H1 (cell line): ENCODE data around the gene ANP32A. TPM values are rescaled to one million over a fixed set of nuclear protein-coding genes. Genes with fewer than 3 reads are reported as not detected.

Experiments
- CTCF ChIA-PET: fragments of 300-600 bp; sonication (Branson Sonifier 250); formaldehyde crosslinking; loops from one replicate; lab custom pipeline; 2021; ENCODE audit not compliant: partially characterized antibody; lab: Charles Lee
- POLR2A ChIA-PET: fragments of 300-600 bp; sonication (Branson Sonifier 250); formaldehyde crosslinking; loops from one replicate; lab custom pipeline; 2021; ENCODE audit warnings: inconsistent platforms; ENCODE audit not compliant: partially characterized antibody; lab: Charles Lee
- DNase-seq, 2 experiments: peaks; one replicate each; pipeline versions ENCODE4 v3.0.0 to v3.0.0-alpha.2; 2010 to 2022; ENCODE audit warnings: low spot score in 2 of 2, low read depth in 1 of 2, mixed read lengths in 1 of 2
- FAIRE-seq: peaks from 2 replicates; lab custom pipeline; 2011; peaks lifted over from hg19 to GRCh38; lab: Jason Lieb, UNC
- H2AFZ ChIP-seq: 2 replicates; pipeline ENCODE4 v1.8.1; 2012; ENCODE audit warnings: low read length, inconsistent platforms
- H2AK5ac ChIP-seq: 2 replicates; pipeline ENCODE4 v1.6.1; 2013; ENCODE audit warnings: low read depth, low read length
- H2BK120ac ChIP-seq: replicated peaks from 2 replicates; pipeline ENCODE3; 2013; ENCODE audit warnings: low read depth, low read length, inconsistent platforms
- H2BK12ac ChIP-seq: 2 replicates; pipeline ENCODE4 v1.6.1; 2013; ENCODE audit warnings: low read depth, low read length
- H2BK15ac ChIP-seq: 2 replicates; pipeline ENCODE4 v1.6.1; 2013; ENCODE audit warnings: low read length
- H2BK20ac ChIP-seq: 2 replicates; pipeline ENCODE4 v1.6.1; 2013; ENCODE audit warnings: low read length
- H2BK5ac ChIP-seq: 2 replicates; pipeline ENCODE4 v1.6.1; 2013; ENCODE audit warnings: low read depth, low read length
- H3K14ac ChIP-seq: 2 replicates; pipeline ENCODE4 v1.6.1; 2013; ENCODE audit warnings: inconsistent platforms; ENCODE audit not compliant: insufficient read length
- H3K18ac ChIP-seq: 2 replicates; pipeline ENCODE4 v1.6.1; 2013; ENCODE audit warnings: low read length; ENCODE audit errors: extremely low read depth
- H3K23ac ChIP-seq: 2 replicates; pipeline ENCODE4 v1.6.1; 2013; ENCODE audit warnings: inconsistent platforms; ENCODE audit not compliant: insufficient read length
- H3K23me2 ChIP-seq: 2 replicates; pipeline ENCODE4 v1.6.1; 2013; ENCODE audit warnings: low read depth, low read length
- H3K27ac ChIP-seq: 2 replicates; pipeline ENCODE4 v1.6.1; 2011; ENCODE audit warnings: low read depth, low read length, inconsistent platforms
- H3K27me3 ChIP-seq, 4 experiments: replicated peaks in 1 of 4; 1 replicate in 1 of 4; 2 replicates in 3 of 4; pipeline versions ENCODE4 v1.6.1 to v1.8.1; 2011 to 2013; ENCODE audit warnings: low read length in 3 of 4, mild to moderate bottlenecking in 3 of 4, inconsistent platforms in 2 of 4, mixed read lengths in 2 of 4, moderate library complexity in 1 of 4; ENCODE audit not compliant: control insufficient read depth in 3 of 4, insufficient read depth in 3 of 4; ENCODE audit errors: extremely low read depth in 1 of 4
- H3K36me3 ChIP-seq, 4 experiments: 2 replicates each; pipeline versions ENCODE4 v1.6.1 to v1.8.1; 2011 to 2013; ENCODE audit warnings: mild to moderate bottlenecking in 4 of 4, low read length in 3 of 4, moderate library complexity in 2 of 4, control low read depth in 1 of 4, inconsistent platforms in 1 of 4; ENCODE audit not compliant: insufficient read depth in 4 of 4, control insufficient read depth in 2 of 4
- H3K4ac ChIP-seq: replicated peaks from 2 replicates; pipeline ENCODE3; 2013; ENCODE audit warnings: low read length, low read depth, mixed read lengths, inconsistent platforms; ENCODE audit not compliant: insufficient read length
- H3K4me1 ChIP-seq, 4 experiments: replicated peaks in 1 of 4; 1 replicate in 1 of 4; 2 replicates in 3 of 4; pipeline versions ENCODE4 v1.6.1 to v1.8.1; 2011 to 2013; ENCODE audit warnings: low read length in 3 of 4, inconsistent platforms in 2 of 4, mixed read lengths in 1 of 4; ENCODE audit not compliant: insufficient read depth in 4 of 4, control insufficient read depth in 3 of 4
- H3K4me2 ChIP-seq, 2 experiments: 2 replicates each; pipeline versions ENCODE4 v1.6.1 to v1.8.1; 2011 to 2013; ENCODE audit warnings: low read depth in 2 of 2, low read length in 2 of 2, control low read depth in 1 of 2, inconsistent platforms in 1 of 2, mild to moderate bottlenecking in 1 of 2; ENCODE audit not compliant: insufficient read depth in 1 of 2
- H3K4me3 ChIP-seq, 4 experiments: fragments of 200-600, 300-600 bp in 1 of 4; sonication (generic), shearing (Covaris generic), sonication (Bioruptor Twin) in 1 of 4; 2 replicates each; pipeline versions ENCODE4 v1.5.1 to v1.8.1; 2011 to 2016; ENCODE audit warnings: low read length in 4 of 4, low read depth in 3 of 4, control low read depth in 2 of 4, inconsistent platforms in 2 of 4, mild to moderate bottlenecking in 2 of 4, mixed read lengths in 1 of 4, moderate library complexity in 1 of 4; ENCODE audit not compliant: insufficient read depth in 2 of 4; ENCODE audit errors: extremely low read depth in 1 of 4
- H3K56ac ChIP-seq: replicated peaks from 2 replicates; pipeline ENCODE3; 2013; ENCODE audit warnings: low read depth, mild to moderate bottlenecking, mixed read lengths, low read length, inconsistent platforms; ENCODE audit not compliant: insufficient read length
- H3K79me1 ChIP-seq: 2 replicates; pipeline ENCODE4 v1.6.1; 2013; ENCODE audit warnings: low read depth, low read length, control low read depth
- H3K79me2 ChIP-seq, 2 experiments: 2 replicates each; pipeline versions ENCODE4 v1.6.1 to v1.8.1; 2012 to 2013; ENCODE audit warnings: low read length in 2 of 2, mild to moderate bottlenecking in 2 of 2, inconsistent platforms in 1 of 2; ENCODE audit not compliant: insufficient read depth in 2 of 2, control insufficient read depth in 1 of 2
- H3K9ac ChIP-seq, 4 experiments: replicated peaks in 1 of 4; 1 replicate in 1 of 4; 2 replicates in 3 of 4; pipeline versions ENCODE4 v1.6.1 to v1.8.1; 2011 to 2013; ENCODE audit warnings: low read depth in 3 of 4, low read length in 3 of 4, control low read depth in 2 of 4, mild to moderate bottlenecking in 2 of 4, moderate library complexity in 2 of 4, inconsistent platforms in 1 of 4; ENCODE audit errors: extremely low read depth in 1 of 4
- H3K9me3 ChIP-seq, 2 experiments: 2 replicates each; pipeline versions ENCODE4 v1.6.1 to v1.8.1; 2012 to 2013; ENCODE audit warnings: mild to moderate bottlenecking in 2 of 2, moderate library complexity in 2 of 2, control low read depth in 1 of 2, inconsistent platforms in 1 of 2, low read depth in 1 of 2, low read length in 1 of 2, mixed read lengths in 1 of 2; ENCODE audit not compliant: insufficient read depth in 2 of 2
- H4K20me1 ChIP-seq, 2 experiments: replicated peaks in 1 of 2; 2 replicates each; pipeline versions ENCODE3 to v1.8.1; 2011 to 2013; ENCODE audit warnings: inconsistent platforms in 2 of 2, low read length in 2 of 2, mild to moderate bottlenecking in 1 of 2; ENCODE audit not compliant: insufficient read depth in 2 of 2, control insufficient read depth in 1 of 2
- H4K5ac ChIP-seq: 2 replicates; pipeline ENCODE4 v1.6.1; 2013; ENCODE audit warnings: low read length, low read depth, mixed read lengths, inconsistent platforms; ENCODE audit not compliant: insufficient read length
- H4K8ac ChIP-seq: 2 replicates; pipeline ENCODE4 v1.8.0; 2013; ENCODE audit warnings: mild to moderate bottlenecking, moderate library complexity, low read length, inconsistent platforms; ENCODE audit not compliant: insufficient read depth; ENCODE audit errors: extremely low read depth
- H4K91ac ChIP-seq: replicated peaks from 2 replicates; pipeline ENCODE3; 2013; ENCODE audit warnings: low read length, mixed read lengths, inconsistent platforms; ENCODE audit not compliant: insufficient read length
- BCL11A ChIP-seq, 2 experiments: IDR thresholded peaks; one replicate each; pipeline ENCODE4 v1.6.1; 2011; ENCODE audit warnings: low read depth in 2 of 2, low read length in 2 of 2, mild to moderate bottlenecking in 2 of 2
- HDAC2 ChIP-seq, 2 experiments: fragments of 300-600 bp in 1 of 2; sonication (generic) in 1 of 2; IDR thresholded peaks; 2 replicates each; pipeline ENCODE4 v1.6.1; 2011 to 2012; ENCODE audit warnings: low read depth in 2 of 2, low read length in 2 of 2, mild to moderate bottlenecking in 2 of 2, moderate library complexity in 2 of 2, borderline replicate concordance in 1 of 2, inconsistent platforms in 1 of 2
- RBBP5 ChIP-seq: IDR thresholded peaks from 2 replicates; pipeline ENCODE4 v1.7.1; 2012; ENCODE audit warnings: low read depth, mild to moderate bottlenecking, inconsistent platforms, low read length, moderate library complexity, borderline replicate concordance
- WGBS, 2 experiments: shearing (Covaris generic) in 1 of 2; methylation state at CpG; one replicate each; pipeline versions ENCODE4 v1.1.6 to v1.1.7; 2013 to 2015; ENCODE audit warnings: low lambda C conversion rate in 2 of 2, mixed read lengths in 2 of 2, inconsistent platforms in 1 of 2, low coverage in 1 of 2, missing lambda C conversion rate in 1 of 2; ENCODE audit not compliant: insufficient replicate concordance in 2 of 2, insufficient coverage in 1 of 2, insufficient read length in 1 of 2; ENCODE audit errors: extremely low coverage in 1 of 2, missing lambda C conversion rate in 1 of 2; 5-methylcytosine and 5-hydroxymethylcytosine counted together
- polyA plus RNA-seq, 7 experiments: library from polyadenylated mRNA; depleted of rRNA in 3 of 7; stranded (reverse) in 5 of 7; unstranded in 2 of 7; fragments of >200 nt in 5 of 7; fragments of 200-250 nt in 2 of 7; gene quantifications; 1 replicate in 5 of 7; 2 replicates in 1 of 7; 4 replicates in 1 of 7; pipeline versions ENCODE4 v1.2.1 to v1.2.3, GENCODE V29; 2011 to 2013; ENCODE audit warnings: missing spikeins in 2 of 7, mixed read lengths in 2 of 7
- total RNA-seq: library from RNA; stranded (reverse); fragmentation: NEBNext Ultra II Directional; extraction: Animal tissue kit (Norgen Biotek cat#: 25700); gene quantifications from 2 replicates; pipeline ENCODE4 v1.2.1, GENCODE V29; 2021

The ANP32A gene
- total and polyA plus RNA-seq, 2 of the 8 experiments (the other 6 are each of a cell fraction or from before 2014, with no cell fraction given): 70.8 to 295 TPM

GRCh38 chr15:68729789-68730411 lies 90.8 kb downstream of the ANP32A start:
- no peak overlapping the region for H2AK5ac ChIP-seq
- H2BK12ac ChIP-seq: no peak overlapping the region
- H3K36me3 ChIP-seq: no peaks in the 10 kb centered on the region
- no peak for FAIRE-seq
- no peak overlapping the region for H2BK5ac ChIP-seq
- H3K4me1 ChIP-seq: peaks cover 0 to 7% (median 4%) of the 10 kb centered on the region in 4 experiments; a peak in 5 of 7 replicates
- H4K5ac ChIP-seq: no peak overlapping the region
- ChIA-PET CTCF (interaction anchor here (0.6 to 4.2 kb wide), 11 partner anchors 9 to 195 kb away, joined by 3 to 38 read pairs (median 3); no protein-coding TSS in a partner anchor), POLR2A (no interaction called here)
- H4K20me1 ChIP-seq: no peaks in the 10 kb centered on the region
- no peak overlapping the region for H4K91ac ChIP-seq
- peak overlapping the region; percentile 98; the same call in 1 of the 2 replicates for H2BK15ac ChIP-seq
- no peak overlapping the region for H2BK120ac ChIP-seq
- no peaks in the 10 kb centered on the region for H3K79me2 ChIP-seq
- no peak for DNase-seq
- H3K9ac ChIP-seq: no peak overlapping the region
- H3K23ac ChIP-seq: no peak overlapping the region
- H2AFZ ChIP-seq: no peak overlapping the region
- H3K4me2 ChIP-seq: no peak overlapping the region
- no peak overlapping the region for H3K18ac ChIP-seq
- H3K27me3 ChIP-seq: no peaks in the 10 kb centered on the region; a peak in 1 of 7 replicates
- H3K4me3 ChIP-seq: no peak overlapping the region
- no peak overlapping the region for H3K14ac ChIP-seq
- 56% methylated on average over 4 of the region's 8 CpGs; no CpG with 5 or more reads in 1 of the 2 experiments for WGBS, 2 experiments
- H3K56ac ChIP-seq: no peak overlapping the region
- no peaks in the 10 kb centered on the region; the same call in 1 of the 2 replicates for H3K23me2 ChIP-seq
- H2BK20ac ChIP-seq: no peak overlapping the region
- no peaks in the 10 kb centered on the region for H3K9me3 ChIP-seq
- H4K8ac ChIP-seq: 0 out of 2 replicates have a peak overlapping the region, but pooled peaks have one; percentile 15
- H3K79me1 ChIP-seq: no peaks in the 10 kb centered on the region
- no peak overlapping the region for H3K27ac ChIP-seq
- H3K4ac ChIP-seq: no peak overlapping the region
- TF ChIP-seq BCL11A (IDR thresholded peaks at IDR 0.05; ENCODE audit: low read depth in 2 of 2, low read length in 2 of 2) (no peak), RBBP5 (no peak), HDAC2 (IDR thresholded peaks at IDR 0.05; ENCODE audit: borderline replicate concordance in 1 of 2, low read depth in 2 of 2, low read length in 2 of 2) (no peak)
- TF ChIP-seq, all 59 proteins: peak for 0
